AG04449 (cell line): Measurements from ENCODE around the gene MPP4.

ENCODE experiments used
- CTCF ChIA-PET: fragments of 350-600 bp; formaldehyde crosslinking; extraction: SDS; loops from one replicate; lab custom pipeline; 2021; ENCODE audit warnings: antibody characterized with exemption; lab: Yijun Ruan, JAX
- POLR2A ChIA-PET: fragments of 400-600, 350-600 bp; formaldehyde crosslinking; extraction: SDS; loops from one replicate; lab custom pipeline; 2020; ENCODE audit warnings: antibody characterized with exemption, inconsistent platforms; lab: Yijun Ruan, JAX
- DNase-seq: peaks from one replicate; pipeline ENCODE4 v3.0.0-alpha.2; 2010; ENCODE audit warnings: low read depth, low spot score
- H3K4me3 ChIP-seq: 2 replicates; pipeline ENCODE4 v1.5.1; 2011; ENCODE audit warnings: low read depth, mild to moderate bottlenecking, control low read depth, low read length
- TF ChIP-seq, protein P1 (sequence below): IDR thresholded peaks from one replicate; pipeline ENCODE4 v1.5.1; 2011; ENCODE audit warnings: mild to moderate bottlenecking, moderate library complexity, low read length, control low read depth, inconsistent platforms; ENCODE audit not compliant: insufficient read depth; ENCODE audit errors: missing control alignments

The MPP4 gene

DNA sequence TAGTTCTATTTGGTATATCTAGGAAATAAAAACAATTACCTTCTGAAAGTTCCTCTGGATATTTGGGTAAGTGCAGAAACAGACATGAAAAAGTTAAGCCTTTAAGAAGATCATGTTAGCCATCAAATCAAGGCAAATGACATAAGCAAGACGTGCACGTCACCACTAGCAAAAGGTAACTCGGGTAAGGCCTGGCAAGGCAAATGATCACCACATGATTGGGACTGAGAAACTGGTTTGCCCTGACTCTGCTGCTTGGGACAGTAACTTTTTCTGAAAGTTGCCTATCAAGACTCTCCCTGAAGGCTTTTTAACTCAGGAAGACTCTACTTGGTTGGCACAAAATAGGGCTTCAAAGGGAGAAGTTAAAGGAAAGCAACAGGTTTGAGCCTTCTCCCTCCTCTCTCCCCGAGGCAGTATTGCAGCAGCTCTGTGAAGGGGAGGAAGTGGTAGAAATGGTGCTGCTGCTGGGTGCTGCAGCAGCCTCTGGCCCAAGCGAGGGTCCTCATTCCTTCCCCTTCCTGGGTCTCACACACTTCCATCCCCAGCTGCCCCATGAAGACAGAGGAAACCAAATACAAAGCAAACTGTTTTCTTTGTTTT is 38.0 kb downstream of the MPP4 start:
- no peak for DNase-seq
- TF ChIP-seq, protein P1, sequence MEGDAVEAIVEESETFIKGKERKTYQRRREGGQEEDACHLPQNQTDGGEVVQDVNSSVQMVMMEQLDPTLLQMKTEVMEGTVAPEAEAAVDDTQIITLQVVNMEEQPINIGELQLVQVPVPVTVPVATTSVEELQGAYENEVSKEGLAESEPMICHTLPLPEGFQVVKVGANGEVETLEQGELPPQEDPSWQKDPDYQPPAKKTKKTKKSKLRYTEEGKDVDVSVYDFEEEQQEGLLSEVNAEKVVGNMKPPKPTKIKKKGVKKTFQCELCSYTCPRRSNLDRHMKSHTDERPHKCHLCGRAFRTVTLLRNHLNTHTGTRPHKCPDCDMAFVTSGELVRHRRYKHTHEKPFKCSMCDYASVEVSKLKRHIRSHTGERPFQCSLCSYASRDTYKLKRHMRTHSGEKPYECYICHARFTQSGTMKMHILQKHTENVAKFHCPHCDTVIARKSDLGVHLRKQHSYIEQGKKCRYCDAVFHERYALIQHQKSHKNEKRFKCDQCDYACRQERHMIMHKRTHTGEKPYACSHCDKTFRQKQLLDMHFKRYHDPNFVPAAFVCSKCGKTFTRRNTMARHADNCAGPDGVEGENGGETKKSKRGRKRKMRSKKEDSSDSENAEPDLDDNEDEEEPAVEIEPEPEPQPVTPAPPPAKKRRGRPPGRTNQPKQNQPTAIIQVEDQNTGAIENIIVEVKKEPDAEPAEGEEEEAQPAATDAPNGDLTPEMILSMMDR, result no peak
- H3K4me3 ChIP-seq, result no peak overlapping the region
- POLR2A ChIA-PET, result interaction anchor here (1.3 kb wide), 1 partner anchor 41 kb away, joined by 5 read pairs; no protein-coding TSS in a partner anchor
- CTCF ChIA-PET, result no interaction called here

DNA sequence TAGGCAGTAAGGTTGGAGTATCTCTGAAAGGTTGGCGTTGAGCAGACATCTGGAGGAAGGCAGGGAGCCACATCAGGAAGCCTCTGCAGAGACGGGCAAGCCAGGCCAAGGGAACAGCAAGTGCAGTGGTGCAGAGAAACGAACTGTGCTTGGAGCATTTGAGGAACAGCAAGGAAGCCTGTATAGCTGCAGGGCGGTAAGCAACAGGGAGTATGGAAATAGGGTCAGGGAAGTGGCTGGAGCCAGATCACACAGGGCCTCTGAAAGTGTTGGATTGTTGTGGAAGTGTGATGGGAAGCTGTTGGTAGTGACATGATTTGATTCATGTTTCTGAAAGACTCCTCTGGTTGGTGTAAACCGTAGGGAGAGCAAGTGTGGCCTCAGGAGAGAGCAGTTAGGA is 41.7 kb downstream of the MPP4 start:
- ChIA-PET POLR2A (no interaction called here), CTCF (interaction anchor here (0.9 to 1.4 kb wide), 2 partner anchors 10 to 21 kb away, joined by 3 read pairs; no protein-coding TSS in a partner anchor)
- TF ChIP-seq, protein P1, result no peak
- no peak for DNase-seq
- H3K4me3 ChIP-seq, result no peak overlapping the region

DNA sequence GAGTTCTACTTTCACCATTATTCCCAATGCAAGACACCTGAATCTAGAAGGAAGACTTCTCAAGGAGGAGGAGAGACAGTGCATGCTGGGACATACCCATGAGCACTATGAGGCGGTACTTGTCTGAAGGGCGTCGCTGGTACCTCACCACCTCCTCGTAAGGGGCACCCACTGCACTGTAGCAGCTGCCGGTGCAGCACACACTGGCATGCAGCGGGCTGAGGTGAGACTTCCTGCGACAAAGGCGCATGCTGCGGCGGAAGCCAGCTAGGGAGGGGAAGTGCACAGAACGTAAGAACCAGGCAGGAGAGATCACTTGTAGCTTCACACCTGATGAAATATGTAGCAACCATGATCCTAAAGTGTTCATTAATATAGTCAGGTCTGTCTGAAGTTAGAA is 42.3 kb downstream of the MPP4 start:
- TF ChIP-seq, protein P1, result no peak
- H3K4me3 ChIP-seq, result no peak overlapping the region
- DNase-seq, result no peak
- CTCF ChIA-PET, result interaction anchor here (1.0 to 3.3 kb wide), 3 partner anchors 8 to 22 kb away, joined by 3 to 13 read pairs (median 3); no protein-coding TSS in a partner anchor
- POLR2A ChIA-PET, result no interaction called here

DNA sequence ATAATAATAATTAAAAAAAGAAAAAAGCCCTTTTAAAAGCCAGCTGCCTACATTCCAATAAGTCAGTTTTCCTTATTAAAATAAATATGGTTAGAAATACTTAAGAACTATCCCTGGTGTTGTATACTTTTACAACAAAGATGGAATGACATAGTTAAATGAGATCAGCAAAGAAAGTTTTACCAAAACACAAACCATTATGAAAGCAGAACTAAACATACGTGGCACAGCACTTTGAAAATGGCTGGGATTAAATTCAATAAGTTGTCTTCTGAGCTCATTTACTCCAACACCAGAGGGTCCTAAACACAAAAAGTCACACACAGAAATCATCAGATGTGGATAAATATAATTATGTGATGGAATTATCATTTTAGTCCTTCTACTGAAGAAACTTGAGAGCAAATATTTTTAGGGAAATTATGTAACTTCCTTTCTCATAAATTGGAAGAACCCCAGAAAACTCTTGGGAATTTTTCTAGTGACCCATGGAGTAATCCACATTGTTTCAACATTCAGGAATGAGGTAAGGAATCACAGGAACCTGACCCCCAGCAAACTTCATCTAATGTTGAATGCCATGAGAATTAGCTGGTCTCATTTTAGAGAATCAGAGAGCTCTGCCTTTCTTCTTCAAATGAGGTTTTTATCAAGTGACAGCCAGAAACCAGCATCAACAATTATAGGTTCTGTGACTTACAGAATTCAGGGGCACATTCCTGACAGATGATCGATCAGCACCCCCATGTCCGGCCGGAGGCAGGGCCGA is 43.6 kb downstream of the MPP4 start:
- POLR2A ChIA-PET, result interaction anchor here (1.0 kb wide), 1 partner anchor 44 kb away, joined by 3 read pairs; the partner anchor contains the start of gene MPP4
- H3K4me3 ChIP-seq, result no peak overlapping the region
- TF ChIP-seq, protein P1, result no peak
- peak; percentile 74 for DNase-seq
- CTCF ChIA-PET, result interaction anchor here (1.0 to 3.3 kb wide), 4 partner anchors 9 to 53 kb away, joined by 3 to 13 read pairs (median 4); no protein-coding TSS in a partner anchor

DNA sequence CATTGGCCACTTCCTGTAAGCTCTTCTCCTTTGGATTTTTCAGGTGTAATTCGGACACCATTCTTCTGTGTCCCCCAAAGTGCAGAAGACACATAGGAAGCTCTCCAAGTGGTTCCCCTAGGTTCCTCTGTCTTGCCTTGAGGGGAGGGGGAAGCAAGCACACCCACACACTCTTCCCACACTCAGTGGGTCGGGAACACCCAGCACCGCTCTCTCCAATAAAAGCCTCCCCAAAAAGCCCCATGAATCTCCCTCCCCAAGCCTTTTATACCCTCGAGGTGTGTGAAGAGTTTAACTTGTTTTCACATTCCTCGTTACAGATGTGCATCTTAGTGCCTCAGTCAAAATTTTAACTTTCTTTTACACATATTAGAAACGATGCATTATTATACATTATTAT is 45.2 kb downstream of the MPP4 start:
- DNase-seq, result no peak
- no peak overlapping the region for H3K4me3 ChIP-seq
- POLR2A ChIA-PET, result interaction anchor here (0.6 kb wide), 1 partner anchor 21 kb away, joined by 3 read pairs; no protein-coding TSS in a partner anchor
- TF ChIP-seq, protein P1, result no peak
- CTCF ChIA-PET, result interaction anchor here (0.7 to 3.3 kb wide), 2 partner anchors 14 to 465 kb away, joined by 3 to 13 read pairs; no protein-coding TSS in a partner anchor

DNA sequence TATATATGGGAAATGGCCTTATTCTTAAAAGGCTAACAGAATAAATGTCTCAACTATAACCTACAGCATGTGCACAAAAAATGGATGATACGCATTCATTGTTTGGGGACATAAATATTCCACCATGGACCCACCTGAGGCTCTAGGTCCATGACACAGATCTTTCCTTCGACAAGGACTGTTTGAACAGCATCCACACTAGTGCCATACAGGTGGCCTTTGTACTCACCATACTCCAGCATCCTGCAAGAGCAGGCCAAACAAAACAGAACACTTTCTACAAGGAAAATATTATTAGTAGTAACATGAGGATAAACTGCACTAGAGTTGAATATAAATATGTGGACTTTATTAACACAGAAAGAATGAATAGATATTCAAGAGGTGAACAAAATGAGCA is 49.0 kb downstream of the MPP4 start:
- DNase-seq, result no peak
- ChIA-PET POLR2A (interaction anchor here (0.6 kb wide), 1 partner anchor 198 kb away, joined by 5 read pairs; no protein-coding TSS in a partner anchor), CTCF (no interaction called here)
- H3K4me3 ChIP-seq, result no peak overlapping the region
- TF ChIP-seq, protein P1, result no peak
